RWPE2 (cell line): ENCODE results near the gene PLD5.
"Not testable (repeated sequence)": the region's sequence is repeated elsewhere in the genome, so short reads cannot be mapped to it uniquely, and the experiment has no call there.

ENCODE experiments used
- ATAC-seq: fragments of 200-7000 bp; cut with Tn5 transposase; 3 replicates; pipeline ENCODE4 v1.9.1; 2021; ENCODE audit warnings: low read depth
- DNase-seq: peaks from one replicate; pipeline ENCODE4 v3.0.0-alpha.2; 2020; ENCODE audit warnings: low spot score
- H3K27ac ChIP-seq: fragments of 450-650 bp; 2 replicates; pipeline ENCODE4 v1.5.1; 2017; ENCODE audit warnings: mild to moderate bottlenecking; ENCODE audit not compliant: poor library complexity, severe bottlenecking
- H3K27me3 ChIP-seq: fragments of 250-450 bp; sonication (Bioruptor Pico); 2 replicates; pipeline ENCODE4 v1.5.1; 2021; ENCODE audit warnings: mild to moderate bottlenecking, moderate library complexity; ENCODE audit not compliant: insufficient read depth, poor library complexity, severe bottlenecking
- H3K36me3 ChIP-seq: fragments of 250-450 bp; sonication (Bioruptor Pico); 2 replicates; pipeline ENCODE4 v1.5.1; 2020; ENCODE audit warnings: low read depth, mild to moderate bottlenecking, moderate library complexity
- H3K4me1 ChIP-seq: fragments of 250-450 bp; sonication (Bioruptor Pico); 2 replicates; pipeline ENCODE4 v1.5.1; 2021; ENCODE audit warnings: mild to moderate bottlenecking, moderate library complexity; ENCODE audit not compliant: insufficient read depth, poor library complexity, severe bottlenecking
- H3K4me3 ChIP-seq: fragments of 250-450 bp; sonication (Bioruptor Pico); 2 replicates; pipeline ENCODE4 v1.5.1; 2021; ENCODE audit warnings: mild to moderate bottlenecking, moderate library complexity; ENCODE audit not compliant: severe bottlenecking
- H3K9me3 ChIP-seq: fragments of 250-450 bp; sonication (Bioruptor Pico); 2 replicates; pipeline ENCODE4 v1.5.1; 2021; ENCODE audit warnings: mild to moderate bottlenecking, moderate library complexity; ENCODE audit not compliant: severe bottlenecking
- TF ChIP-seq, protein P1 (sequence below): fragments of 450-650 bp; IDR thresholded peaks from one replicate; pipeline ENCODE4 v1.5.1; 2017; ENCODE audit warnings: mild to moderate bottlenecking, moderate library complexity; ENCODE audit not compliant: poor library complexity, severe bottlenecking

Gene PLD5

DNA sequence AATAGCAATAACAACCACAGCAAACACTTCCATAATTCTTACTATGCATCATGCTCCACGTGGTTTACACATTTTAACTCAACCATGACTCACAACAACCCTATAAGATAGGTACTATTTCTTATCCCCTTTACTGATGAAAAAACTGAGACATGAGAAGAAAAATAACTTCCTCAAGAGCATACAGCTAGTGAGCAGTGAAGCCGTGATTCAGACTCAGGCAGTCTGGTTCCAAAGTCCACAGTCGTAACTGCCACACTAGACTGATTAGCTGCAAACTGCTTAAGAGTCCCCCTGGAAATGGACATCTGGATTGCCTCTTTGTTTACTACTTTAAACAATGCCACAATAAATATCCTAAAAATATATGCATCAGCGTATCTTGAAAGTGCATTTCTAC lies 55.7 kb downstream of the PLD5 start:
- H3K27ac ChIP-seq: no peak overlapping the region

DNA sequence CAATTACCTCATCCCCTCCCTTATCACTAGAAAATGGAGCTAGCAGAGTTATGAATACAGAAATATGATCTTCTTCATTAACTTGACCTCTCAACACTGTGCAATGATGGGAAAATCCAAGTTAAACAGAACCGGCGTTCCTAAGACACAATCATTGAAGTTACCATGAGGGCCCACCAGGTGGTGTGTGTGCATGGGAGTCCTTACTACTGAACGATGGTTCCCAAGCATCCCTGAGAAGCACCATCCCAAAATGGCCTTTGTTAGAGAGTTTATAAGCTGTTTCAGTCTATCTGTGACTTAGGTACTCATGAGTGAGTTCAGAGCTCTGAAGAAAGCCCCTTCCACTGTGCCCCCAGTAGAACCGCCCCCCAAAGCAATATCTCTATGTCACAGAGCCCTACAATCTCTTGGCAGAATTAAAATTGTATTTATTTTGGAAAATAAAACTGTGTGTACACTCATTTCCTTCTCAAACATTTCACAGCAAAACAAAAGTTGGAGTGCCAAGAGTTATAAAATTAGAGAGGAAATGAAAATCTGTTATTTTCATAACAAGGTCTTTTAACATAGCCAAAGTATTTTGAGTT lies 56.8 kb downstream of the PLD5 start:
- no peak overlapping the region for H3K27ac ChIP-seq
- H3K27me3 ChIP-seq: no peaks in the 10 kb centered on the region
- ATAC-seq: peak; percentile 69
- no peaks in the 10 kb centered on the region for H3K9me3 ChIP-seq
- H3K4me1 ChIP-seq: no peaks in the 10 kb centered on the region
- no peak for DNase-seq
- TF ChIP-seq, protein P1, sequence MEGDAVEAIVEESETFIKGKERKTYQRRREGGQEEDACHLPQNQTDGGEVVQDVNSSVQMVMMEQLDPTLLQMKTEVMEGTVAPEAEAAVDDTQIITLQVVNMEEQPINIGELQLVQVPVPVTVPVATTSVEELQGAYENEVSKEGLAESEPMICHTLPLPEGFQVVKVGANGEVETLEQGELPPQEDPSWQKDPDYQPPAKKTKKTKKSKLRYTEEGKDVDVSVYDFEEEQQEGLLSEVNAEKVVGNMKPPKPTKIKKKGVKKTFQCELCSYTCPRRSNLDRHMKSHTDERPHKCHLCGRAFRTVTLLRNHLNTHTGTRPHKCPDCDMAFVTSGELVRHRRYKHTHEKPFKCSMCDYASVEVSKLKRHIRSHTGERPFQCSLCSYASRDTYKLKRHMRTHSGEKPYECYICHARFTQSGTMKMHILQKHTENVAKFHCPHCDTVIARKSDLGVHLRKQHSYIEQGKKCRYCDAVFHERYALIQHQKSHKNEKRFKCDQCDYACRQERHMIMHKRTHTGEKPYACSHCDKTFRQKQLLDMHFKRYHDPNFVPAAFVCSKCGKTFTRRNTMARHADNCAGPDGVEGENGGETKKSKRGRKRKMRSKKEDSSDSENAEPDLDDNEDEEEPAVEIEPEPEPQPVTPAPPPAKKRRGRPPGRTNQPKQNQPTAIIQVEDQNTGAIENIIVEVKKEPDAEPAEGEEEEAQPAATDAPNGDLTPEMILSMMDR: peak; percentile 61
- no peak overlapping the region for H3K4me3 ChIP-seq
- H3K36me3 ChIP-seq: no peaks in the 10 kb centered on the region

More for the DNA sequence above, 55.7 kb downstream of the PLD5 start:
- DNase-seq (no peak), ATAC-seq (peak; percentile 50; the same call in 1 of the 3 replicates)
- Histone ChIP-seq H3K9me3 (no peaks in the 10 kb centered on the region), H3K4me1 (no peaks in the 10 kb centered on the region), H3K4me3 (no peak overlapping the region), H3K36me3 (no peaks in the 10 kb centered on the region), H3K27me3 (no peaks in the 10 kb centered on the region)
- TF ChIP-seq, protein P1: no peak

DNA sequence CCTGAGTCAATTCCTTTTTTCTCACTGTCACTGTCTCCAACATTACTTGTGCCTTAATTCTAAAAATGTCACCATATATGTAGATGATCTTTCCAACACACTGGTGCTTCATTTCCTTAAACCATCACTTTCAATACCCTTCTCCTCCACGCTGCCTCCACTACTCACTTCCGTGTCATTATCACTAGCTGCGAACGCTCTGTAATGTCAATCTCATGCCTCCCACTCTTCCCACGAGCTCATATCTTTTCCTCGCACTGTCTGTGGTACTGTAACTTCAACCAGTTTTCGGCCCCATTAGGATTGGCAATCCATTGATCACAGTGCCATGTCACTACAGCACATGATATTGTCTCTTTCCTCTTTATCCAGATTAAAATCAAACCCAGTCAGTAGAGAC lies 61.6 kb downstream of the PLD5 start:
- Histone ChIP-seq H3K4me3 (no peak overlapping the region), H3K4me1 (no peaks in the 10 kb centered on the region), H3K27ac (no peak overlapping the region), H3K27me3 (no peaks in the 10 kb centered on the region), H3K36me3 (no peaks in the 10 kb centered on the region), H3K9me3 (no peaks in the 10 kb centered on the region)
- DNase-seq (no peak), ATAC-seq (no peak)
- TF ChIP-seq, protein P1: no peak

DNA sequence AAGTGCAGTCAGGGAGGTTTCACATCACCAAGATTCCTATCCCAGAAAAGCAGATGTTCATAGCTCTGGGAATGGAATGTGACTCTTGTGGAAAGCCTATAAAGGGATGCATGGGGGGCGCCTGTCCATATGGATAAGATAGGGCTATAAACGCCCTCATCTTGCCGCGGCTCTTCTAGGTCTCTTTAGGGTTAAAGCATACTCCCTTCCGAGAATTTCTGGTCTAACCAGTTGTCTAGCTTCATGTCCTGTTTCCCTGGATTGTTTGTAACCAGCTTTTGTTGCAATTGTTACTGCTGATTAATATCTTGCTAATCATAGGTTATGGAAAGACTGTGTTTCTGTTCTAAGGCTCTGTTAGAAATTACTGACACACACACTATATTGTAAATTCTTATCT lies 64.8 kb downstream of the PLD5 start:
- not testable (repeated sequence) for H3K36me3 ChIP-seq, ATAC-seq, H3K9me3 ChIP-seq, H3K27ac ChIP-seq, DNase-seq, H3K4me3 ChIP-seq, H3K27me3 ChIP-seq, H3K4me1 ChIP-seq

DNA sequence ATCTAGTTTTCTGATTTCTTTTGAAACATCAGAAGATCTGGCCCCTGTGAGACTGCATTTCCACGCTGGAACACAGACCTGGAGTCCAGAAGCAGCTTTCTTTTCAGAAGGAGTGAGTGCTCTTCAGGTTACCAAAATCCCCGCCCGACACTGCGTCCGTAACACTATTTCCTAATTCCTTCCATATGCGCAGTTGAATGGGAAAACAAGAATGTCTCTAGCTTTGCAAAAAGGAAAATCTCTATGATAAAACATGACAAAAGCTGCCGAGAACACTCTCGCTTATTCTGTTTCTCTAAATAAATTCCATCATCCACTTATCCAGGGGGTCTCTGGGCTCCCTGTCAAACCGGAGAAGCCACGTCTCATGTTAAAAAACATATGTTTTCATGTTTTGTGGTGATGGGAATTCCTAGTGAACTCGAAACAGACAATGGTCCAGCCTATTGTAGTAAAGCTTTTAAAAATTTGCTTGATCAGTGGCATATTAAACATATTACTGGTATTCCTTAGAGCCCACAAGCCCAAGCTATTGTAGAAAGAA lies 67.7 kb downstream of the PLD5 start:
- ATAC-seq (no peak), DNase-seq (no peak)
- Histone ChIP-seq H3K9me3 (no peaks in the 10 kb centered on the region), H3K4me1 (no peaks in the 10 kb centered on the region), H3K27ac (no peak overlapping the region), H3K27me3 (no peaks in the 10 kb centered on the region), H3K4me3 (no peak overlapping the region), H3K36me3 (no peaks in the 10 kb centered on the region)
- TF ChIP-seq, protein P1: no peak
